Immature natural killer cell (primary cell): ENCODE results near the gene GRIN2A. TPM values are rescaled to one million over a fixed set of nuclear protein-coding genes. Genes with fewer than 3 reads are reported as not detected.

Experiments
- DNase-seq, 3 donors: peaks; one replicate each; pipeline ENCODE4 v3.0.0; 2022; ENCODE audit warnings: mixed read lengths in 1 of 3
- H3K27ac Mint-ChIP-seq, 6 donors: one replicate each; pipeline ENCODE4 v1.8.0; 2020; ENCODE audit warnings: mixed read lengths in 6 of 6, mild to moderate bottlenecking in 5 of 6, inconsistent platforms in 4 of 6, moderate library complexity in 3 of 6
- H3K27me3 Mint-ChIP-seq, 3 donors: one replicate each; pipeline ENCODE4 v1.8.0; 2020 to 2021; ENCODE audit warnings: low read depth in 3 of 3, mild to moderate bottlenecking in 3 of 3, mixed read lengths in 3 of 3, moderate library complexity in 3 of 3, inconsistent platforms in 1 of 3
- H3K36me3 Mint-ChIP-seq, 3 donors: one replicate each; pipeline ENCODE4 v1.8.0; 2020; ENCODE audit warnings: mixed read lengths in 3 of 3, inconsistent platforms in 2 of 3, mild to moderate bottlenecking in 2 of 3
- H3K4me1 Mint-ChIP-seq, 2 donors: one replicate each; pipeline ENCODE4 v1.8.0; 2020; ENCODE audit warnings: inconsistent platforms in 2 of 2, mild to moderate bottlenecking in 2 of 2, mixed read lengths in 2 of 2, moderate library complexity in 1 of 2
- H3K4me3 Mint-ChIP-seq, 5 donors: one replicate each; pipeline ENCODE4 v1.8.0; 2020; ENCODE audit warnings: mild to moderate bottlenecking in 5 of 5, mixed read lengths in 5 of 5, inconsistent platforms in 3 of 5, moderate library complexity in 3 of 5
- H3K9me3 Mint-ChIP-seq, 6 donors: one replicate each; pipeline ENCODE4 v1.8.0; 2020; ENCODE audit warnings: mild to moderate bottlenecking in 6 of 6, mixed read lengths in 6 of 6, inconsistent platforms in 4 of 6, moderate library complexity in 3 of 6
- polyA plus RNA-seq, 3 donors: library from polyadenylated mRNA; unstranded; fragments of 300-500 nt; fragmentation: Illumina TruSeq; gene quantifications; one replicate each; pipeline ENCODE4 v1.2.3, GENCODE V29; 2021

GRIN2A gene
- polyA plus RNA-seq, 3 donors from 2014 or later, result not detected

DNA sequence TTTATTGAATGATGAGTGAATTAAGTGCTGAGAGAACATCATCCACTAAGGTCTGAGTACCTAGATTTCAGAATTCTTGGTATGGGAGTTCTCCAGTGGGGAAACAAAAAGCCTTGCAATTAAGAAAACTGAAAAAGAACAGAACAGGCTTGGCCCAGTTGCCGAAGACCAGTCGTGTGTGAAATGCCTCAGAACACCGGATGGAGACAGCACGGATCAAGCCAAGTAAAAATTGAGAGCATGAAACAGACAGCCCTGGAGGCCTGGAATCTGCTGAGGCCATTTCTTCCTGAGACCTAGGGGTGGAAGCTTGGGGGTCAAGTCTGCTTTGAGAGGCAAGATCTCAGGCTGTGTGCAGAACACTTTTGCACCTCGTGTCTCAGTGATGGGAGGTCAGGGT is 43.3 kb downstream of the GRIN2A start:
- Mint-ChIP-seq H3K36me3 (no peaks in the 10 kb centered on the region), H3K4me1 (no peaks in the 10 kb centered on the region), H3K27ac (no peak overlapping the region), H3K9me3 (peaks cover 0 to 6% (median 0%) of the 10 kb centered on the region in 6 donors), H3K27me3 (peaks cover 0 to 1% (median 0%) of the 10 kb centered on the region in 3 donors), H3K4me3 (no peak overlapping the region)
- DNase-seq, result no peak

DNA sequence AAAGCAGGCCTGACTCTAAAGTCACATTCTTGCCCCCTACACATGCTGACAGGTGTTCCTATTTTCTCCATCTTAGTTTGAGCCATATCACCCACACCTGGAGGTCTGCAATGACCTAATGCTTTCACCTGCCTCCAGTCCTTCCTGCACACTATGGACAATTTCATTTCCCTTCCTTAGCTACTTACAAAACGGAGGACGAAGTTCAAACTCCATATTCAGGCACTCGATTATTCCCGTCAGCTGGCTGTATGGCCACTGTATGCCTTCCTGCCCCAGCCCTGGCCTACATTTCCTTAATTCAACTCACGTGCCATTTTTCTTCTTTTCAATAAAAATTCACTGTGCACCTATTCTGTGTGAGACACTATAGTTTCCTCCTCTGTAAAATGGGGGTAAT is 44.9 kb downstream of the GRIN2A start:
- Mint-ChIP-seq H3K4me1 (no peaks in the 10 kb centered on the region), H3K9me3 (peaks cover 0 to under 1% (median 0%) of the 10 kb centered on the region in 6 donors), H3K36me3 (no peaks in the 10 kb centered on the region), H3K4me3 (no peak overlapping the region), H3K27ac (no peak overlapping the region), H3K27me3 (peaks cover 0 to 3% (median 0%) of the 10 kb centered on the region in 3 donors)
- no peak for DNase-seq

- no peak for DNase-seq
- no peak overlapping the region for H3K4me3 Mint-ChIP-seq
- no peaks in the 10 kb centered on the region for H3K9me3 Mint-ChIP-seq
- no peaks in the 10 kb centered on the region for H3K36me3 Mint-ChIP-seq
- no peaks in the 10 kb centered on the region for H3K4me1 Mint-ChIP-seq
- H3K27ac Mint-ChIP-seq, result no peak overlapping the region
- peaks cover 0 to 3% (median 0%) of the 10 kb centered on the region in 3 donors for H3K27me3 Mint-ChIP-seq
Observed at GRCh38 chr16:10136916-10137315, 45.3 kb downstream of the GRIN2A start.

GRCh38 chr16:10130538-10130937 is 51.7 kb downstream of the GRIN2A start:
- DNase-seq, result no peak
- peaks cover 2 to 11% (median 4%) of the 10 kb centered on the region in 3 donors for H3K27me3 Mint-ChIP-seq
- no peaks in the 10 kb centered on the region for H3K9me3 Mint-ChIP-seq
- no peak overlapping the region for H3K27ac Mint-ChIP-seq
- no peaks in the 10 kb centered on the region for H3K4me1 Mint-ChIP-seq
- no peak overlapping the region for H3K4me3 Mint-ChIP-seq
- H3K36me3 Mint-ChIP-seq, result no peaks in the 10 kb centered on the region

DNA sequence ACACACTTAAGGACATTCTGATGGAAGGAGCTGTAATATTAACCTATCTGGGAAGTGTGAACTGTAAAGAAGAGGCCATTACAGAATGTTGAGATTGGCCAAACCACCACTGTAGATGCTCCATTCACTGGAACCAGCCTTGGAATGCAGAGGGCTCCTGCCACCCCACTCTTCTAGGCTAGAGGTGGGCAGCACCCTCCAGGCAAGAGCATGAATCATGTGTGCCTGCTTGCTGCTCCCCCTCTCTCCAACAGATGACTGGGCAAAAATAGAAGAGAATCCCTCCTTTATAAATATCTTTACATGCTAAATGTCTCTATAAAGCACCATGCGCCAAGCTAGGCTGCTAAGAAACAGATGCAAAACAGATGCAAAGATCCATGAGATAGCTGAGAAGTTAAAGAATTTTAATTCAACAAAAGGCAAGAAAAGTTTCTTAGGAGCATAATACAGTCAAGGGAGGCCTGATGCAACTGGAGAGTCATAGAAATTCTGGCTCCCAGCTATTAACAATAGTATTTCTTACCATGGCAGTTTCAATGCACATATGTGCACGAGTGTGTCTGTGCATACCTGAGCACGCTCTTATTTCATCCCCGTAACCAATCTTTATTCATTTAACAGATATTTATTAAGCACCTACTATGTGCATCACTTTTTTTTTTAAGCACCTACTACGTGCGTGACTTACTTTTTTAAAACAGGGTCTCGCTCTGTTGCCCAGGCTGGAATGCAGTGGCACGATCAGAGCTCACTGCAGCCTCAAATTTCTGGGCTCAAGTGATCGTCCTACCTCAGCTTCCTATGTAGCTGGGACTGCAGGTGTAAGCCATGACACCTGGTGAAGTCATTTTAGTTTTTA is 53.6 kb downstream of the GRIN2A start:
- Mint-ChIP-seq H3K9me3 (no peaks in the 10 kb centered on the region), H3K27me3 (peaks cover 2 to 11% (median 4%) of the 10 kb centered on the region in 3 donors), H3K27ac (no peak overlapping the region), H3K36me3 (no peaks in the 10 kb centered on the region), H3K4me3 (no peak overlapping the region), H3K4me1 (no peaks in the 10 kb centered on the region)
- DNase-seq, result no peak

DNA sequence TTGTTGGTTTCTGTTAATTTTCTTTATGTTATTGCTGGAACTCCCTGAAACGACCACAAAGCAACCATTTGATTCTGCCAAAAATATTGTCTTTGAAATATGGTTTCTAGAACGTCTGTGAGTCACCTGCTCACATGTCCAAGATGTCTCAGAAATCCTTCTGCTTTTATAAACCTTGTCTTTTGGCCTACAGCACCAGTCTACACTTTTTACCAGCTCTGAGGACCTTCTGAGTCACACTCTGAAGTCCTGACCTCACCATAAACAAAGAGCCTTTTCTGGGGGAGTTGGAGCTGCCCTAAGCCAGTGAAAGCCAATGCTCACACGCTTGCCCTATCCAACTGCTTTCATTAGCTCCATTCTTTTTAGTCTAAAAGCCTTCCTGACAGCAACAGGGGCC is 55.5 kb downstream of the GRIN2A start:
- H3K9me3 Mint-ChIP-seq, result no peaks in the 10 kb centered on the region
- no peaks in the 10 kb centered on the region for H3K4me1 Mint-ChIP-seq
- H3K4me3 Mint-ChIP-seq, result no peak overlapping the region
- peaks cover 2 to 8% (median 4%) of the 10 kb centered on the region in 3 donors for H3K27me3 Mint-ChIP-seq
- no peak overlapping the region for H3K27ac Mint-ChIP-seq
- H3K36me3 Mint-ChIP-seq, result no peaks in the 10 kb centered on the region
- DNase-seq, result no peak

DNA sequence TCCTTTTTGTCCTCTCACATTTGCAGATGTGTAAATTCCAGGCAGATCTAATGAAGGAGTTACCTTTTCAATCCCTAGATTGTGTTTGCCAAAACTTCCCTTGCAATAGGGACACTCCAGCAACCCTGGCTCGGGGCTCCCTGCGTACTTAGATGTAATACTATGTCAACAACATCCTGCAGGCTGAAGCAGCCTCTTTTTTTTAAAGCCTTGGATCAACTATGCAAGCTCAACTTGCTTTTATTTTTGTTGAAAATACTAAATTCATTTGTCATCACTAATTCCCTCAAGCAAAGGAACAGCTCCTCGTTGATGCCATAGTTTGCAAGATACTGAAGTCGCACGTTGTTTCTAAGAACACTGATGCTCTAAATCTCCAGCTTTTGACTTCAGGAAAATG is 59.1 kb downstream of the GRIN2A start:
- Mint-ChIP-seq H3K4me1 (no peaks in the 10 kb centered on the region), H3K9me3 (no peaks in the 10 kb centered on the region), H3K27ac (no peak overlapping the region), H3K4me3 (no peak overlapping the region), H3K27me3 (peaks cover 4 to 6% (median 5%) of the 10 kb centered on the region in 3 donors), H3K36me3 (no peaks in the 10 kb centered on the region)
- no peak for DNase-seq

DNA sequence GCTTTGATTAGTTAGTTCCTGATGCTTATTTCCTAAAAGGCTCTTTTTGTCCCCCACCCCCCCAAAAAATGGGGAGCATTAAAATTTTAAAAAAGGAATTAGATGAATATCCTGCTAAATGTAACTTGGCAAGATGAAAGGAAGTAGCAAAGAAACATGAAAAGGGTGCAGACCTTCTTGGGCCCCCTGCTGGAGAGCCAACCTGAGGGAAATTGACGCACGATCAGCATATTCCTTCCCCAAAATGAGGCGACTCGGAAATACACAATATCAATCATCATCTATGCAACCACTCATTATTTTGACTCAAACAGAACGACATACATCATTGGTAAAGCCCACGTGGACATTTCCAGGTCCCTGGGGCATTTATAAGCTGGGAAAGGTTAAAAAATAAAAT is 59.7 kb downstream of the GRIN2A start:
- DNase-seq, result no peak
- Mint-ChIP-seq H3K27ac (no peak overlapping the region), H3K36me3 (no peaks in the 10 kb centered on the region), H3K4me3 (no peak overlapping the region), H3K4me1 (no peaks in the 10 kb centered on the region), H3K9me3 (no peaks in the 10 kb centered on the region), H3K27me3 (peaks cover 4 to 6% (median 5%) of the 10 kb centered on the region in 3 donors)

- Mint-ChIP-seq H3K27ac (no peak overlapping the region), H3K4me1 (no peaks in the 10 kb centered on the region), H3K9me3 (no peaks in the 10 kb centered on the region), H3K4me3 (no peak overlapping the region), H3K27me3 (peaks cover 3 to 5% (median 4%) of the 10 kb centered on the region in 3 donors), H3K36me3 (no peaks in the 10 kb centered on the region)
- DNase-seq, result no peak
Observed at GRCh38 chr16:10121897-10122425, 60.3 kb downstream of the GRIN2A start.

DNA sequence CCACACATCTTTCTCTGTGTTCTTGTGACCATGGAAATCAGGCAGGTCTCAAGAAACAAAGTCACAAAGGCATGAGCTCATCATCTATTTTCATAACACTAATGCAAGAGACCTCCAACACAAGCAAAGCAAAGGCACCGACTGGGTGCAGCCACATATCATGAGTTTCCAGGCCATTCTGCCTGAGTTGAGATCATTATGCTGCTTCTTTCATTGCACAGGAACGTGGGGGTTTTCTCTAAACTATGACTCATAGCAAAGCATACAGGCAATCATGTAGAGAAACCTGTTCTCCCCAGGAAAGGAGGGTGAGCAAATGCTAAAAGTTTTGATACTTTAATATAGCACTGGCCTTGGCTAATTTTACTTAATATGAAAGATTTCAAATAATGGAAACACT is 60.7 kb downstream of the GRIN2A start:
- Mint-ChIP-seq H3K4me3 (no peak overlapping the region), H3K9me3 (no peaks in the 10 kb centered on the region), H3K27ac (no peak overlapping the region), H3K36me3 (no peaks in the 10 kb centered on the region), H3K27me3 (peaks cover under 1 to 5% (median 3%) of the 10 kb centered on the region in 3 donors), H3K4me1 (no peaks in the 10 kb centered on the region)
- DNase-seq, result no peak

DNA sequence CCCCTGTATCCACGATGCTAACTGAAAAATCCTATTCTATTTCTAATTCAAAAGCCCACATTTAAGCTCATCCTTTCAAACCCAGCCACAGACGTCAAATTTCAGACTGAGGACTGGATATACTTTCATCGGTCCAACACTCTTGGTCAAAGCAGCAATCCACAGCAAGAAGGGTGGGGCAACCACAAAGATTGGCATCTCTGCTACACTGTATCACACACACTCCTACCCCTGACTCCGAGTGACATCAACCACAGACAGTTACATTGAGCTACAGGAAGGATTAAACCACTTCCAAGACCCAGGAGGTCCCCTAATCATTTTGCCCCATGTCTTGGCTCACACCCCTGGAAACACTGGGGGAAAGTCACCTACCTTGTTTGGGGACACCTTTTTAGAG is 61.3 kb downstream of the GRIN2A start:
- no peak overlapping the region for H3K27ac Mint-ChIP-seq

DNA sequence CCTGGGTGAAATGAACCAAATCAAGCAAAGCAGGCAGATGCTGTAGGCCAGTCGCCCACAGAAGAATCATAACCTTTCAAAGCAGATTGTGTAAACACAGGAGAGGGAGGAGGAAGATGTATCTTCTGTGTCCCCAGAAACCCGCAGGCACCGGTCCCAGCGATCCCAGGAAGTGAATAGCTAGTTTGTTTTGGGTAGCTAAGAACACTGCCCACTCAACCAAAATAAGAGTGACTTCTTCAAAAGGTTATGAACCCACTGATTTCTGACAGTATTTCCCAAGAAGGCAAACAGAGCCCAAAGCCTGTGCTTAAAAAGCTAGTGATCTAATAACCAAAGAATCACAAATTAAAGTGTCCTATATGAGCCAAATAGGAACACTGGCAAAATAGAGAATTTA is 67.8 kb downstream of the GRIN2A start:
- DNase-seq, result no peak
- no peaks in the 10 kb centered on the region for H3K9me3 Mint-ChIP-seq
- H3K27me3 Mint-ChIP-seq, result peaks cover 2 to 3% (median 3%) of the 10 kb centered on the region in 3 donors
- H3K36me3 Mint-ChIP-seq, result no peaks in the 10 kb centered on the region
- no peak overlapping the region for H3K27ac Mint-ChIP-seq
- no peaks in the 10 kb centered on the region for H3K4me1 Mint-ChIP-seq
- no peak overlapping the region for H3K4me3 Mint-ChIP-seq

More for the DNA sequence above, 61.3 kb downstream of the GRIN2A start:
- Mint-ChIP-seq H3K27me3 (peaks cover 0 to 5% (median 3%) of the 10 kb centered on the region in 3 donors), H3K9me3 (no peaks in the 10 kb centered on the region), H3K4me1 (no peaks in the 10 kb centered on the region), H3K36me3 (no peaks in the 10 kb centered on the region), H3K4me3 (no peak overlapping the region)
- no peak for DNase-seq

GRCh38 chr16:10113248-10113647 is 69.0 kb downstream of the GRIN2A start:
- H3K4me1 Mint-ChIP-seq, result no peaks in the 10 kb centered on the region
- no peak for DNase-seq
- H3K27ac Mint-ChIP-seq, result no peak overlapping the region

GRCh38 chr16:10112021-10112420 is 70.2 kb downstream of the GRIN2A start:
- no peak for DNase-seq
- H3K9me3 Mint-ChIP-seq, result peaks cover 0 to 2% (median 0%) of the 10 kb centered on the region in 6 donors
- H3K27ac Mint-ChIP-seq, result no peak overlapping the region
- no peaks in the 10 kb centered on the region for H3K4me1 Mint-ChIP-seq
- peaks cover 0 to 3% (median 2%) of the 10 kb centered on the region in 3 donors for H3K27me3 Mint-ChIP-seq
- H3K36me3 Mint-ChIP-seq, result no peaks in the 10 kb centered on the region
- H3K4me3 Mint-ChIP-seq, result no peak overlapping the region

More at GRCh38 chr16:10113248-10113647, 69.0 kb downstream of the GRIN2A start:
- Mint-ChIP-seq H3K27me3 (peaks cover 0 to 3% (median 2%) of the 10 kb centered on the region in 3 donors), H3K9me3 (peaks cover 0 to 2% (median 0%) of the 10 kb centered on the region in 6 donors), H3K4me3 (no peak overlapping the region), H3K36me3 (no peaks in the 10 kb centered on the region)
